H1 (cell line): ENCODE measurements around the gene NANOS3. TPM values are rescaled to one million over a fixed set of nuclear protein-coding genes. Genes with fewer than 3 reads are reported as not detected.
A peak's percentile ranks its signal among the peaks of the same experiment; 100 is the strongest.

ENCODE experiments used
- CTCF ChIA-PET: fragments of 300-600 bp; sonication (Branson Sonifier 250); formaldehyde crosslinking; loops from one replicate; lab custom pipeline; 2021; ENCODE audit not compliant: partially characterized antibody; lab: Charles Lee
- POLR2A ChIA-PET: fragments of 300-600 bp; sonication (Branson Sonifier 250); formaldehyde crosslinking; loops from one replicate; lab custom pipeline; 2021; ENCODE audit warnings: inconsistent platforms; ENCODE audit not compliant: partially characterized antibody; lab: Charles Lee
- DNase-seq, 2 experiments: peaks; one replicate each; pipeline versions ENCODE4 v3.0.0 to v3.0.0-alpha.2; 2010 to 2022; ENCODE audit warnings: low spot score in 2 of 2, low read depth in 1 of 2, mixed read lengths in 1 of 2
- FAIRE-seq: peaks from 2 replicates; lab custom pipeline; 2011; peaks lifted over from hg19 to GRCh38; lab: Jason Lieb, UNC
- H2AFZ ChIP-seq: 2 replicates; pipeline ENCODE4 v1.8.1; 2012; ENCODE audit warnings: low read length, inconsistent platforms
- H2AK5ac ChIP-seq: 2 replicates; pipeline ENCODE4 v1.6.1; 2013; ENCODE audit warnings: low read depth, low read length
- H2BK120ac ChIP-seq: replicated peaks from 2 replicates; pipeline ENCODE3; 2013; ENCODE audit warnings: low read depth, low read length, inconsistent platforms
- H2BK12ac ChIP-seq: 2 replicates; pipeline ENCODE4 v1.6.1; 2013; ENCODE audit warnings: low read depth, low read length
- H2BK15ac ChIP-seq: 2 replicates; pipeline ENCODE4 v1.6.1; 2013; ENCODE audit warnings: low read length
- H2BK20ac ChIP-seq: 2 replicates; pipeline ENCODE4 v1.6.1; 2013; ENCODE audit warnings: low read length
- H2BK5ac ChIP-seq: 2 replicates; pipeline ENCODE4 v1.6.1; 2013; ENCODE audit warnings: low read depth, low read length
- H3K14ac ChIP-seq: 2 replicates; pipeline ENCODE4 v1.6.1; 2013; ENCODE audit warnings: inconsistent platforms; ENCODE audit not compliant: insufficient read length
- H3K18ac ChIP-seq: 2 replicates; pipeline ENCODE4 v1.6.1; 2013; ENCODE audit warnings: low read length; ENCODE audit errors: extremely low read depth
- H3K23ac ChIP-seq: 2 replicates; pipeline ENCODE4 v1.6.1; 2013; ENCODE audit warnings: inconsistent platforms; ENCODE audit not compliant: insufficient read length
- H3K23me2 ChIP-seq: 2 replicates; pipeline ENCODE4 v1.6.1; 2013; ENCODE audit warnings: low read depth, low read length
- H3K27ac ChIP-seq: 2 replicates; pipeline ENCODE4 v1.6.1; 2011; ENCODE audit warnings: low read depth, low read length, inconsistent platforms
- H3K27me3 ChIP-seq, 4 experiments: replicated peaks in 1 of 4; 1 replicate in 1 of 4; 2 replicates in 3 of 4; pipeline versions ENCODE4 v1.6.1 to v1.8.1; 2011 to 2013; ENCODE audit warnings: low read length in 3 of 4, mild to moderate bottlenecking in 3 of 4, inconsistent platforms in 2 of 4, mixed read lengths in 2 of 4, moderate library complexity in 1 of 4; ENCODE audit not compliant: control insufficient read depth in 3 of 4, insufficient read depth in 3 of 4; ENCODE audit errors: extremely low read depth in 1 of 4
- H3K36me3 ChIP-seq, 4 experiments: 2 replicates each; pipeline versions ENCODE4 v1.6.1 to v1.8.1; 2011 to 2013; ENCODE audit warnings: mild to moderate bottlenecking in 4 of 4, low read length in 3 of 4, moderate library complexity in 2 of 4, control low read depth in 1 of 4, inconsistent platforms in 1 of 4; ENCODE audit not compliant: insufficient read depth in 4 of 4, control insufficient read depth in 2 of 4
- H3K4ac ChIP-seq: replicated peaks from 2 replicates; pipeline ENCODE3; 2013; ENCODE audit warnings: low read length, low read depth, mixed read lengths, inconsistent platforms; ENCODE audit not compliant: insufficient read length
- H3K4me1 ChIP-seq, 4 experiments: replicated peaks in 1 of 4; 1 replicate in 1 of 4; 2 replicates in 3 of 4; pipeline versions ENCODE4 v1.6.1 to v1.8.1; 2011 to 2013; ENCODE audit warnings: low read length in 3 of 4, inconsistent platforms in 2 of 4, mixed read lengths in 1 of 4; ENCODE audit not compliant: insufficient read depth in 4 of 4, control insufficient read depth in 3 of 4
- H3K4me2 ChIP-seq, 2 experiments: 2 replicates each; pipeline versions ENCODE4 v1.6.1 to v1.8.1; 2011 to 2013; ENCODE audit warnings: low read depth in 2 of 2, low read length in 2 of 2, control low read depth in 1 of 2, inconsistent platforms in 1 of 2, mild to moderate bottlenecking in 1 of 2; ENCODE audit not compliant: insufficient read depth in 1 of 2
- H3K4me3 ChIP-seq, 4 experiments: fragments of 200-600, 300-600 bp in 1 of 4; sonication (generic), shearing (Covaris generic), sonication (Bioruptor Twin) in 1 of 4; 2 replicates each; pipeline versions ENCODE4 v1.5.1 to v1.8.1; 2011 to 2016; ENCODE audit warnings: low read length in 4 of 4, low read depth in 3 of 4, control low read depth in 2 of 4, inconsistent platforms in 2 of 4, mild to moderate bottlenecking in 2 of 4, mixed read lengths in 1 of 4, moderate library complexity in 1 of 4; ENCODE audit not compliant: insufficient read depth in 2 of 4; ENCODE audit errors: extremely low read depth in 1 of 4
- H3K56ac ChIP-seq: replicated peaks from 2 replicates; pipeline ENCODE3; 2013; ENCODE audit warnings: low read depth, mild to moderate bottlenecking, mixed read lengths, low read length, inconsistent platforms; ENCODE audit not compliant: insufficient read length
- H3K79me1 ChIP-seq: 2 replicates; pipeline ENCODE4 v1.6.1; 2013; ENCODE audit warnings: low read depth, low read length, control low read depth
- H3K79me2 ChIP-seq, 2 experiments: 2 replicates each; pipeline versions ENCODE4 v1.6.1 to v1.8.1; 2012 to 2013; ENCODE audit warnings: low read length in 2 of 2, mild to moderate bottlenecking in 2 of 2, inconsistent platforms in 1 of 2; ENCODE audit not compliant: insufficient read depth in 2 of 2, control insufficient read depth in 1 of 2
- H3K9ac ChIP-seq, 4 experiments: replicated peaks in 1 of 4; 1 replicate in 1 of 4; 2 replicates in 3 of 4; pipeline versions ENCODE4 v1.6.1 to v1.8.1; 2011 to 2013; ENCODE audit warnings: low read depth in 3 of 4, low read length in 3 of 4, control low read depth in 2 of 4, mild to moderate bottlenecking in 2 of 4, moderate library complexity in 2 of 4, inconsistent platforms in 1 of 4; ENCODE audit errors: extremely low read depth in 1 of 4
- H3K9me3 ChIP-seq, 2 experiments: 2 replicates each; pipeline versions ENCODE4 v1.6.1 to v1.8.1; 2012 to 2013; ENCODE audit warnings: mild to moderate bottlenecking in 2 of 2, moderate library complexity in 2 of 2, control low read depth in 1 of 2, inconsistent platforms in 1 of 2, low read depth in 1 of 2, low read length in 1 of 2, mixed read lengths in 1 of 2; ENCODE audit not compliant: insufficient read depth in 2 of 2
- H4K20me1 ChIP-seq, 2 experiments: replicated peaks in 1 of 2; 2 replicates each; pipeline versions ENCODE3 to v1.8.1; 2011 to 2013; ENCODE audit warnings: inconsistent platforms in 2 of 2, low read length in 2 of 2, mild to moderate bottlenecking in 1 of 2; ENCODE audit not compliant: insufficient read depth in 2 of 2, control insufficient read depth in 1 of 2
- H4K5ac ChIP-seq: 2 replicates; pipeline ENCODE4 v1.6.1; 2013; ENCODE audit warnings: low read length, low read depth, mixed read lengths, inconsistent platforms; ENCODE audit not compliant: insufficient read length
- H4K8ac ChIP-seq: 2 replicates; pipeline ENCODE4 v1.8.0; 2013; ENCODE audit warnings: mild to moderate bottlenecking, moderate library complexity, low read length, inconsistent platforms; ENCODE audit not compliant: insufficient read depth; ENCODE audit errors: extremely low read depth
- H4K91ac ChIP-seq: replicated peaks from 2 replicates; pipeline ENCODE3; 2013; ENCODE audit warnings: low read length, mixed read lengths, inconsistent platforms; ENCODE audit not compliant: insufficient read length
- CHD1 ChIP-seq: IDR thresholded peaks from 2 replicates; pipeline ENCODE4 v1.6.1; 2012; ENCODE audit warnings: low read depth, low read length, improper control_type of control experiment
- CHD2 ChIP-seq: IDR thresholded peaks from 2 replicates; pipeline ENCODE4 v1.6.1; 2012; ENCODE audit warnings: low read length, improper control_type of control experiment
- CREB1 ChIP-seq: IDR thresholded peaks from 2 replicates; pipeline ENCODE4 v1.6.1; 2012; ENCODE audit warnings: inconsistent platforms
- GABPA ChIP-seq: IDR thresholded peaks from 2 replicates; pipeline ENCODE4 v1.6.1; 2011; ENCODE audit warnings: mild to moderate bottlenecking, low read length, moderate library complexity, borderline replicate concordance; ENCODE audit not compliant: insufficient read depth
- JUN ChIP-seq: IDR thresholded peaks from 2 replicates; pipeline ENCODE4 v1.6.1; 2011; ENCODE audit warnings: low read depth, mild to moderate bottlenecking, improper control_type of control experiment, low read length
- KDM1A ChIP-seq: fragments of 200-600, 300-600 bp; sonication (generic); IDR thresholded peaks from 2 replicates; pipeline ENCODE4 v1.7.1; 2016; ENCODE audit warnings: mild to moderate bottlenecking, low read length, borderline replicate concordance
- RAD21 ChIP-seq, 2 experiments: IDR thresholded peaks in 1 of 2; conservative IDR thresholded peaks in 1 of 2; 2 replicates each; pipeline ENCODE4 v1.6.1; 2011; ENCODE audit warnings: low read depth in 2 of 2, low read length in 2 of 2, improper control_type of control experiment in 1 of 2, inconsistent platforms in 1 of 2, mild to moderate bottlenecking in 1 of 2, moderate library complexity in 1 of 2
- SP1 ChIP-seq: IDR thresholded peaks from 2 replicates; pipeline ENCODE4 v1.6.1; 2011; ENCODE audit warnings: low read depth, low read length
- TAF1 ChIP-seq: IDR thresholded peaks from 2 replicates; pipeline ENCODE4 v1.6.1; 2011; ENCODE audit warnings: mild to moderate bottlenecking, low read depth, low read length
- WGBS, 2 experiments: shearing (Covaris generic) in 1 of 2; methylation state at CpG; one replicate each; pipeline versions ENCODE4 v1.1.6 to v1.1.7; 2013 to 2015; ENCODE audit warnings: low lambda C conversion rate in 2 of 2, mixed read lengths in 2 of 2, inconsistent platforms in 1 of 2, low coverage in 1 of 2, missing lambda C conversion rate in 1 of 2; ENCODE audit not compliant: insufficient replicate concordance in 2 of 2, insufficient coverage in 1 of 2, insufficient read length in 1 of 2; ENCODE audit errors: extremely low coverage in 1 of 2, missing lambda C conversion rate in 1 of 2; 5-methylcytosine and 5-hydroxymethylcytosine counted together
- polyA plus RNA-seq, 7 experiments: library from polyadenylated mRNA; depleted of rRNA in 3 of 7; stranded (reverse) in 5 of 7; unstranded in 2 of 7; fragments of >200 nt in 5 of 7; fragments of 200-250 nt in 2 of 7; gene quantifications; 1 replicate in 5 of 7; 2 replicates in 1 of 7; 4 replicates in 1 of 7; pipeline versions ENCODE4 v1.2.1 to v1.2.3, GENCODE V29; 2011 to 2013; ENCODE audit warnings: missing spikeins in 2 of 7, mixed read lengths in 2 of 7
- total RNA-seq: library from RNA; stranded (reverse); fragmentation: NEBNext Ultra II Directional; extraction: Animal tissue kit (Norgen Biotek cat#: 25700); gene quantifications from 2 replicates; pipeline ENCODE4 v1.2.1, GENCODE V29; 2021
- TF ChIP-seq, protein P1 (sequence below): IDR thresholded peaks from 2 replicates; pipeline ENCODE4 v1.6.1; 2012; ENCODE audit warnings: inconsistent platforms

Gene NANOS3
- total and polyA plus RNA-seq, 2 of the 8 experiments (the other 6 are each of a cell fraction or from before 2014, with no cell fraction given): 0.62 TPM; not detected in 1

DNA sequence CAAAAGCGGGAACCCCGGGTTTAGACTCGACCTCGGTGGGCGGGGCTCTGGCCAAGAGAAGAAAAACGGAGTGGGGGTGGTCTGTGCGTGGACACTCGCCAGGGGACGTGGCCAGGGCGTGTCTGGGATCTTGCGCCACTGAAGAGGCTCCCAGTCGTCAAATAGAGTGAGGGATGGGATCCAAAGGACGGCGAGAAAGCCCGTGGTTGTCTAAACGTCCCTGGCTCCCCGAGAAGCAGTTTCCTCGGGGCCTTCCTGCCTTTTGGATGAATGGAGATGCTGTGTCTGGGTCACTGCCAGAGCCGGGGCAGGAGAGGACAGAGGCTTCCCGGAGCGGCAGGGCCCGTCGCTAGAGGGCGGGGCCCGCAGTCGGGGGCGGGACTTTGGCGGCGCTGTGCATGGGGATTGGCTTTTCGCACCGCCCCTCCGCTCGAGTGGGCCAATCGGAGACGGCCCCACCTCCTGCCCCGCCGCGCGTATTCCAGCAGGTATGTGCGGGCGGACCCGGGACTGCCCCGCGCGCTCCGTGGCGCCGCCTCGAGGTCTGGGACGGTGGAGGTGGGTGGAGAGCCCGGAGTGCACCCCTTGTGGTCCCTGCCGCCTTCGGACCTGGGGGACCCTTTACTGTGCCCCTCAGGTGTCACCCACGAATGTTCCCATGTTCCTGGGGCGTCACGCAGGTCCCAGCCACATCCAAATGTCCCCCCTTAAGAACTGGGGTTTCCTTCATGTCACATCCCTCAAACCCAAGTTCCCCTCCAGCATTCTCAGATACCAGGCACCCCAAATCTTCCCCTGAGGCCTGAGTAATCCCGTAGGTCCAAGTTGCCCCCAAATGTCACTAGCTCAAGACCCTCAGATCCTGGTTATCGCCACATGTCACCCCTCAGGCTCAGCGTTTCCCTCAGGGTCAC is 43.3 kb upstream of the NANOS3 start:
- peak overlapping the region; percentile 30; the same call in 1 of the 2 replicates for H2BK5ac ChIP-seq
- H3K79me2 ChIP-seq: no peaks in the 10 kb centered on the region
- peaks cover 0 to 5% (median 1%) of the 10 kb centered on the region in 4 experiments; a peak in 3 of 7 replicates for H3K4me1 ChIP-seq
- H2BK120ac ChIP-seq: no peak overlapping the region
- DNase-seq (peak in 1 of 2 experiments; percentile 99), FAIRE-seq (no peak)
- ChIA-PET CTCF (interaction anchor here (0.7 to 4.5 kb wide), 17 partner anchors 8 to 50 kb away, joined by 3 to 52 read pairs (median 4); no protein-coding TSS in a partner anchor), POLR2A (interaction anchor here (0.6 to 4.0 kb wide), 12 partner anchors 10 to 59 kb away, joined by 3 to 28 read pairs (median 4); no protein-coding TSS in a partner anchor)
- 15% methylated on average over 35 of the region's 59 CpGs; no CpG with 5 or more reads in 1 of the 2 experiments for whole genome bisulfite sequencing, 2 experiments
- peak overlapping the region; percentile 61 for H3K4ac ChIP-seq
- H4K20me1 ChIP-seq: peaks cover 0 to 4% of the 10 kb centered on the region in 2 experiments
- H2AK5ac ChIP-seq: no peak overlapping the region; the same call in 1 of the 2 replicates
- H2BK15ac ChIP-seq: peak overlapping the region; percentile 72
- H3K23me2 ChIP-seq: peaks cover 7% of the 10 kb centered on the region
- H4K5ac ChIP-seq: no peak overlapping the region
- H3K18ac ChIP-seq: peak overlapping the region; percentile 55; the same call in 1 of the 2 replicates
- H3K9me3 ChIP-seq: no peaks in the 10 kb centered on the region
- H4K8ac ChIP-seq: peak overlapping the region; percentile 88; the same call in 1 of the 2 replicates
- H2BK12ac ChIP-seq: peak overlapping the region; percentile 87; the same call in 1 of the 2 replicates
- no peak overlapping the region for H3K14ac ChIP-seq
- H2AFZ ChIP-seq: no peak overlapping the region
- H3K4me3 ChIP-seq: peak overlapping the region; percentile 39 to 63 (median 48); a peak in 7 of 8 replicates
- H3K56ac ChIP-seq: no peak overlapping the region
- 0 out of 2 replicates have a peak overlapping the region, but pooled peaks have one; percentile 3 for H3K27ac ChIP-seq
- no peaks in the 10 kb centered on the region for H3K79me1 ChIP-seq
- H3K36me3 ChIP-seq: peaks cover 0 to 14% (median 8%) of the 10 kb centered on the region in 4 experiments; a peak in 4 of 8 replicates
- peak overlapping the region; percentile 55 to 70 for H3K4me2 ChIP-seq
- peak overlapping the region; percentile 70 for H4K91ac ChIP-seq
- H3K23ac ChIP-seq: no peak overlapping the region
- no peak overlapping the region for H2BK20ac ChIP-seq
- H3K9ac ChIP-seq: peak overlapping the region in 1 of 4 experiments; percentile 21; a peak in 3 of 7 replicates
- H3K27me3 ChIP-seq: no peaks in the 10 kb centered on the region
- peak; percentile 58; the same call in 1 of the 2 replicates for TF ChIP-seq TAF1
- no peak for TF ChIP-seq KDM1A
- TF ChIP-seq RAD21 (IDR thresholded peaks at IDR 0.05 in 1 of 2, conservative IDR thresholded peaks at IDR 0.05 in 1 of 2; ENCODE audit: low read depth in 2 of 2, low read length in 2 of 2): peak; percentile 46 to 66; a peak in 3 of 4 replicates
- peak; percentile 96 for TF ChIP-seq SP1
- peak; percentile 90 for TF ChIP-seq CHD2
- TF ChIP-seq CREB1: peak; percentile 61
- TF ChIP-seq JUN: no peak
- TF ChIP-seq, protein P1, sequence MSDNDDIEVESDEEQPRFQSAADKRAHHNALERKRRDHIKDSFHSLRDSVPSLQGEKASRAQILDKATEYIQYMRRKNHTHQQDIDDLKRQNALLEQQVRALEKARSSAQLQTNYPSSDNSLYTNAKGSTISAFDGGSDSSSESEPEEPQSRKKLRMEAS: peak; percentile 39; the same call in 1 of the 2 replicates
- no peak for TF ChIP-seq CHD1
- TF ChIP-seq GABPA: peak; percentile 53
